Measurements from ENCODE around the gene NEAT1.

DNA sequence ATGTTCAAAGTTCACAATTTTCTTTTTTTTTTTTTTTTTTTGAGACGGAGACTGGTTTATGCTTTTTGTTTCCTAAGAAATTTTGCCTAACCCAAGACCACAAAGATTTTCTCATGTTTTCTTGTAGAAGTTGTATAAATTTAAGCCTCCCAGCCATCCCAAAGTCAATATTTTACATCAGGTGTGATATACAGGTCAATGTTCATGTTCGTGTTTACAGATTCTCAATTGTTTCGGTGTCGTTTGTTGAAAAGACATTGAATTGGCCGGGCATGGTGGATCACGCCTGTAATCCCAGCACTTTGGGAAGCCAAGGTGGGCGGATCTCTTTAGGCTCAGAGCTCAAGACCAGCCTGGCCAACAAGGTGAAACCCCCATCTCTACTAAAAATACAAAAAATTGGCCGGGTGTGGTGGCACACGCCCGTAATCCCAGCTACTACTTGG, 20.8 kb upstream of the NEAT1 start:
- TF ChIP-seq GATA3 (IDR thresholded peaks at IDR 0.05; ENCODE audit: low read depth, low read length) (no peak), GATA2 (IDR thresholded peaks at IDR 0.05; ENCODE audit: low read depth, low read length) (no peak)
